C1 segment of cervical spinal cord (tissue), 14 donors: ENCODE data around the gene CLEC18B.
"Not testable (repeated sequence)": the region's sequence is repeated elsewhere in the genome, so short reads cannot be mapped to it uniquely, and the experiment has no call there.

Experiments used
- DNase-seq, 14 donors: peaks; one replicate each; lab custom pipeline; 2025; lab: John Stamatoyannopoulos, UW

Gene CLEC18B

DNA sequence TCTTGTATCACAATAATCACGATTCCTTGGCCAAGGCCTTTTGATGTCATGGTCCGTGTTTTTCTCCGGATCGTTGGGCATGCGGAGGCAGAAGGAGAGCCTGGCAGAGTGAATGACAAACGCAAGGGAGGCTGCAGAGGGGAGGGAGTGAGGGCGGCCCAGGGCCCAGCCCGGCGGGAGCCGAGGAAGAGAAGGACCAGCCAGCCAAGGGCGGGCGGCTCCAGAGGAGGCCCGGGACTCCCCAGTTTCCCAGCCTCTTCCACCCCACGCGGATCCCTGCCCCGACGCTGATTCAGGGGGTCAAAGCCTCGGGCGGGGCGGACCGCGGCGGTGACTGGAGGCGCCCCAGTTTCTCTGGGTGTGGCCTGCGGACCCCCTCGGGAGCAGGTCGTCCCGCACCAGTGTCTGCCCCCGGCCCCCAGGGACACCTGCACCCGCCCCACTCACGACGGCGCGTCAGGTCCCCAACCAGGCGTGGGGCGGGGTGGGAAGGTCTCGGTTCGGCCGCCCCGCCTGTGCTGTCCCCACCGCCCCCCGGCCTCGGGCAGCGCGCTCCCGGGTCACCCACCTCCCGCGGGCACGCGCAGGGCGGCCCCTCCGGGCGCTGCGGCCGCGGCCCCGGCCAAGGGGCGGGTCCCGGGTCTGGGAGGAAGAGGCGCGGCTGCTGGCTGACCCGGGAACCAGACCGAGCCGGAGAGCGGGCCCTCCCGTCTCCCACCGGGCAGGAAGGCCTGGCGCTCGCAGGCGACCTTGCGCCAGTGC lies 14.5 kb downstream of the CLEC18B start:
- not testable (repeated sequence) for DNase-seq

- not testable (repeated sequence) for DNase-seq
Observed at GRCh38 chr16:74404148-74404933, 16.9 kb downstream of the CLEC18B start.

DNA sequence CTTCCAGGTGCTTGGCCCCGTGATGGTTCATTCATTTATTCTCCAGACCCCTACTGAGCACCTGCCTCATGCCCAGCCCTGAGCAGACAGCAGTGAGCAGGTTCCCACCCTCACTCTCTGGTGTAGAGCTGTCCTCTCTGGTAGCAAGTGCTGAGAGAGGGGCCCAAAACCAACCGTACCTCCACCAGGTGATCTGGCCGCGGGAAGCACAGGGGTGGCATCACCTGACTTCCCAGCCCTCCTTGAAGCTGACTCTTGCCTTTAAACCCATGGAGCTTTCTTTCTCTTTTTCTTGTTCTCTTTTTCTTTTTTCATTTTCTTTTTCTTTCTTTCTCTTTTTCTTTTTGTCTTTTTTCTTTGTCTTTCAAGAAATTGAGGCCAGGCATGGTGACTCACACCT lies 21.0 kb downstream of the CLEC18B start:
- DNase-seq: not testable (repeated sequence)

DNA sequence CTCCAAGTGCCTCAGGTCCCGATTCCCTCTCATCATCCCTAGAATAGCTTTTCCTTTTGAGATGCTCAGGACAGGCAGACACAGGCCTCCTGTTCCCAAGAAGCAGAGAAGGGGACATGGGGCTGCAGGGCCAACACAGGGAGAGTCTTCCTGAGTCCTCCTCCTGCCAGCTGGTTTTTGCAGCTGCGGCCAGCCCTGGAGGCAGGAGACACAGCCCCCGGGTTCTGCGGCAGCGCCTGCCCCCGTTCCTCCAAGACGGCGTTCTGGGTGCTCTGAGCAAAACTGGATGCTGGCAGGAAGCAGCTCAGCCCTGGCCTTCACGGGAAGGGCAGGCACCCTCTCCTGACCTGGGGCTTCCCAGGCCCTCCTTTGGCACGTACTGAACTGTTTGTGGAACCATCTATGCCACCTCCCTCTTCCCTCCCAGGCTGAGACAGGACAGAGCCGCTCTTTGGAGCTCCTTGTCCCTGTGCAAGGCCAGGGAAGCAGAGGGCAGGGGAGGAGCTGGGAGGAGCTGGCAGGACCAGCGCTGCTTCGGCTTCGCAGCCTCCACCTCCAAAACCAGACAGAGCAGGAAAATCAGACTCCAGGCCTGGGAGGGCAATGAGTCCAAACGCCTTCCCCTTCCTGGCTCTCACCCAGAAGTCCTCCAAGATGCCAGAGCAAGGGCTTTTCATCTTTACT lies 22.9 kb downstream of the CLEC18B start:
- not testable (repeated sequence) for DNase-seq

DNA sequence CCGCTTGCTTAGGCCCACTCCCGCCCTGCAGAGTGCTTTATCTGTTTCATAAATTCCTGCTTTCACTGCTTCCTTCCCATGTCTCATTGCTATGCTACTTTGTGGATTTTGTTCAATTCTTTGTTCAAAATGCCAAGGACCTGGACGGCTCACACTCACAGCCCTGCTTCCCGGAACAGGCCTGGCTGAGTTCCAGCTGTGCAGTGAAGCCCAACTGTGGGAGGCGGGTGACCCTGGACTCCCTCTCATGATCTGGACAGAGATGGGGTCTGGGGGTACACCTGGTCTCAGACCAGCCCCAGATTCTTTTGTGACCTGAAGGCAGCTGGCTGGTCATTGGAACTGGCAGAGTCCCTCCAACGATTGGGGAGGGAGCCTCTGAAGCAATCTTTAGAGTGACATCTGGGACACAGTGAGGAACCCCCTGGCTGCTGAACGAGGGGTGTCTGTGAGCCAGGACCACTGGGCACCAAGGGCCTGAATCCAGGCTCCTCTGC lies 24.7 kb downstream of the CLEC18B start:
- peak in 2 of 14 donors; percentile 39 to 79 for DNase-seq

GRCh38 chr16:74394604-74395003 lies 26.7 kb downstream of the CLEC18B start:
- not testable (repeated sequence) for DNase-seq

DNA sequence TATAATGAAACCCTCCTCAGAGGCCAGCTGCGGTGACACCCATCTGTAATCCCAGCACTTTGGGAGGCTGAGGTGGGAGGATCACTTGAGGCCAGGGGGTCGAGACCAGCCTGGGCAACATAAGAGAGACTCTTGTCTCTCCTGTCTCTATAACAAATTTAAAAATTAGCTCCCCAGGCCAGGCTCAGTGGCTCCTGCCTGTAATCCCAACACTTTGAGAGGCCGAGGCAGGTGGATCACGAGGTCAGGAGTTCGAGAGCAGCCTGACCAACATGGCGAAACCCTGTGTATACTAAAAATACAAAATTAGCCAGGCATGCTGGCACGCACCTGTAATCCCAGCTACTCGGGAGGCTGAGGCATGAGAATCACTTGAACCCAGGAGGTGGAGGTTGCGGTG lies 27.1 kb downstream of the CLEC18B start:
- not testable (repeated sequence) for DNase-seq

GRCh38 chr16:74391454-74392050 lies 29.7 kb downstream of the CLEC18B start:
- not testable (repeated sequence) for DNase-seq

DNA sequence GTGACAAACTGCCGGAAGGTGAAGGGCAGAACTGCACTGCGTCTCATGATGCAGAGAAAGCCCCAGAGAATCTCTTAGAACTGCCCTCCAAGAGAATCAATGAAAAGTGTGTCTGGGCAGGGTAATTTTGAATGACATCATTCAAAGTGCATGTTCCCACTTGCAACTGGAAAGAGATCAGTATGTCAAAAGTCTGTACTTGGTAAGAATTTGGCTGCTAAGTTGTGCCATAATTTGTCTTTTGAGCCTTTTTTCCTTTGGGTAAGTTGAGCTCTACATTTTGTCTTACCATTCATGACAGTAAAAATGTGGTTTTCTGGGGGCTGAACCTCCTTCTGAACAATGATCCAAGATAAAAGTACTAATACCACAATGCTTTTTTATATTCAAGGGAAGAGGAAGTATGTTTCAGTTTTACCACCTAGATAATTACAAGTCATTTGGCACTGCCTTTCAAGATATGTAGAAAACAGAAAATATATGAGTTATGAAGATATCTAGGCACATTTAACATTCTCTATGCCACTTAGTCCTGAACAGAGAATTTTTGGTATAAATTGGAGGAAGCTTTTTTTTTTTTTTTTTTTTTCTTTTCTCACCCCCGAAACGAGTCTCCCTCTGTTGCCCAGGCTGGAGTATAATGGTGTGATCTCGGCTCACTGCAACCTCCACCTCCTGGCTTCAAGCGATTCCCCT lies 38.8 kb downstream of the CLEC18B start:
- DNase-seq: not testable (repeated sequence)

DNA sequence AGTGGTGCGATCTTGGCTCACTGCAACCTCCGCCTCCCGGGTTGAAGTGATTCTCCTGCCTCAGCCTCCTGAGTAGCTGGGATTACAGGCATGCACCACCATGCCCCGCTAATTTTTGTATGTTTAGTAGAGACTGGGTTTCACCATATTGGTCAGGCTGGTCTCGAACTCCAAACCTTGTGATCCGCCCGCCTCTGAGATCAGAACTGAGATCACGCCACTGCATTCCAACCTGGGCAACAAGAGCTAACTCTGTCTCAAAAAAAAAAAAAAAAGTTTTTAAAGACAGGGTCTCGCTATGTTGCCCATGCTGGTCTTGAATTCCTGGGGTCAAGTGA lies 47.5 kb downstream of the CLEC18B start:
- DNase-seq: not testable (repeated sequence)

GRCh38 chr16:74372953-74373846 lies 48.1 kb downstream of the CLEC18B start:
- no peak for DNase-seq

DNA sequence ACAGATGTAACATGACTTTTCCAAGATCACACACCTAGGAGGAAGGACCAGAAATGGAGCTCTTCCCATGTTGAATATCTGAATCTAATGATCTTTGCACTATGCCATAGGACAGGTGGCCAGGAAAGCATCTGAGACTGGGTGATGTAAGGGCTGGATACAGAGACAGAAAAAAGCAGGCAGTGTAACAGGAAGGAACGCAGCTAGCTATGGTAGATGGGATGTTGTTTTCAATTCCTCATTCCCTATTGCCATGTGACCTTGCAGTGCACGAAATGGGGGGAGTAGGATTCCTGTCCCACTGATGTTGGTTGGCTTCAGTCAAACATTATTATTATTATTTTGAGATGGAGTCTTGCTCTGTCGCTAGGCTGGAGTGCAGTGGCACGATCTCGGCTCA lies 48.9 kb downstream of the CLEC18B start:
- DNase-seq: no peak

- not testable (repeated sequence) for DNase-seq
Observed at GRCh38 chr16:74370338-74371135, 50.7 kb downstream of the CLEC18B start.

- peak; percentile 40 to 99 (median 92) for DNase-seq
Observed at GRCh38 chr16:74368002-74368911, 53.0 kb downstream of the CLEC18B start.

DNA sequence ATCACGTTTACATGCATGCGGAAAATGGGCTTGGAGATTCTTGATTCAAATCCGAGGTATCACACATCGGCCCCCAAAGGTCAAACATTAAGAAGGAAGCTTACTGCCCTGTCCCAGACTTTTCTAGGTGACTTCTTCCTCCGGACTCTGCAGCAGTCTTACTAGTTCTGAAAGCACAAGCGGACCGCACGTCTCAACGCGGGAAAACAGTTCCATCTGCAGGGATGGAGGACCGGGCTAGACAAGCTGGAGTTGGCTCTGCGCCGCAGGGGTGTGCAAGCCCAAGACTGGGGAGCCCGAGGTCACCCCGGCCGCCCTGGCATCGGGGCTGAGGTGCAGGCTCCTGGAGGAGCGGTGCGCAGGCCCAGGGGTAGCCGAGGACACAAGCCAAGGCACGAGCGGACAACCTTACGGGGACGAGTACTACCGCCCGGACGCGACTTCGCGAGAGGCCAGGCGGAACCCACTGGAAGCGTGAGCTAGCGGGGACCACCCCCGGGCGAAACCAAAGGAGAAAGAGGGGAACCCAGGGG lies 53.7 kb downstream of the CLEC18B start:
- peak in 9 of 14 donors; percentile 55 to 79 (median 68) for DNase-seq

GRCh38 chr16:74361646-74362610 lies 59.4 kb downstream of the CLEC18B start:
- DNase-seq: not testable (repeated sequence)
